ENCODE measurements around the gene HS3ST4.

Gene HS3ST4

GRCh38 chr16:25895380-25895779, 203.6 kb downstream of the HS3ST4 start:
- DNase-seq (ENCODE audit: low read depth) = no peak

- DNase-seq (ENCODE audit: low read depth) = no peak
These were observed 204.7 kb downstream of the HS3ST4 start for GRCh38 chr16:25896411-25896810.

- DNase-seq (ENCODE audit: low read depth) = no peak
These were observed 205.9 kb downstream of the HS3ST4 start for GRCh38 chr16:25897702-25898101.

GRCh38 chr16:25905810-25906209, 214.1 kb downstream of the HS3ST4 start:
- DNase-seq (ENCODE audit: low read depth) = no peak

GRCh38 chr16:25910971-25911370, 219.2 kb downstream of the HS3ST4 start:
- DNase-seq (ENCODE audit: low read depth) = no peak

- no peak for DNase-seq (ENCODE audit: low read depth)
These were observed 220.6 kb downstream of the HS3ST4 start for GRCh38 chr16:25912321-25912720.

- no peak for DNase-seq (ENCODE audit: low read depth)
These were observed 222.7 kb downstream of the HS3ST4 start for GRCh38 chr16:25914357-25914962.

GRCh38 chr16:25916037-25916436, 224.3 kb downstream of the HS3ST4 start:
- DNase-seq (ENCODE audit: low read depth) = no peak

GRCh38 chr16:25922438-25922837, 230.7 kb downstream of the HS3ST4 start:
- no peak for DNase-seq (ENCODE audit: low read depth)

GRCh38 chr16:25925421-25925820, 233.7 kb downstream of the HS3ST4 start:
- DNase-seq (ENCODE audit: low read depth) = no peak

- no peak for DNase-seq (ENCODE audit: low read depth)
These were observed 239.8 kb downstream of the HS3ST4 start for GRCh38 chr16:25931473-25932035.

- DNase-seq (ENCODE audit: low read depth) = no peak
These were observed 250.2 kb downstream of the HS3ST4 start for GRCh38 chr16:25941800-25942499.

- no peak for DNase-seq (ENCODE audit: low read depth)
These were observed 259.0 kb downstream of the HS3ST4 start for GRCh38 chr16:25950586-25951281.

GRCh38 chr16:25951999-25952398, 260.2 kb downstream of the HS3ST4 start:
- DNase-seq (ENCODE audit: low read depth) = no peak

- DNase-seq (ENCODE audit: low read depth) = no peak
These were observed 261.2 kb downstream of the HS3ST4 start for GRCh38 chr16:25952983-25953382.

- no peak for DNase-seq (ENCODE audit: low read depth)
These were observed 265.9 kb downstream of the HS3ST4 start for GRCh38 chr16:25957707-25958106.

- DNase-seq (ENCODE audit: low read depth) = no peak
These were observed 267.5 kb downstream of the HS3ST4 start for GRCh38 chr16:25959221-25959620.

- DNase-seq (ENCODE audit: low read depth) = no peak
These were observed 274.7 kb downstream of the HS3ST4 start for GRCh38 chr16:25966172-25967097.

- DNase-seq (ENCODE audit: low read depth) = no peak
These were observed 285.4 kb downstream of the HS3ST4 start for GRCh38 chr16:25977121-25977520.

GRCh38 chr16:25978218-25978617, 286.5 kb downstream of the HS3ST4 start:
- no peak for DNase-seq (ENCODE audit: low read depth)

- no peak for DNase-seq (ENCODE audit: low read depth)
These were observed 296.3 kb downstream of the HS3ST4 start for GRCh38 chr16:25988084-25988483.

GRCh38 chr16:25988882-25989281, 297.1 kb downstream of the HS3ST4 start:
- DNase-seq (ENCODE audit: low read depth) = no peak

Data from T-helper 22 cell (primary cell).